Measurements from ENCODE around the gene SCN5A.

DNA sequence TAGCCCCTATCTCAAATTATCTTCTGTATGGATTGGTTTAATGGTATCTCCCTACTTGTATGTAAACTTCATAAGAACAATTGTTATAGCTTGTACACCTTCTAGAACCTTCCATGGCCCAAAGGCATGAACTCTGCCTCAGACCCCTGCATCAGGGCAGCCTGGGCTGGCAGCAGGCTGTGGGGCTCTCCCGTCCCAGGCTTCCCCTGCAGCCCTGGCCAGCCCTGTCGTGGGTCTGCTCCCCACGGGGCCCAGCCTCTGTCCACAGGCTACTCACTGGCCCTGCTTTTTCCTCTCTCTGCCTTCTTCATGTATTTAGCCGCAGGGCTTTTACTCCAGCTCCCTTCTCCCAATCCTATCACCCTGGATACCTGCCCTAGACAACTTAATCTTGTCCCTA, 4.4 kb downstream of the SCN5A start:
- no peak for TF ChIP-seq POLR2AphosphoS5 (IDR thresholded peaks at IDR 0.05; ENCODE audit: low read depth, low read length)
- TF ChIP-seq TAF1 (IDR thresholded peaks at IDR 0.05; ENCODE audit: borderline replicate concordance, low read depth, low read length), result no peak
